Spleen (tissue), 7 donors: ENCODE results near the gene GIGYF2.

Source experiments
- POLR2A ChIP-seq, 3 donors: fragments of 450-650 bp; IDR thresholded peaks; one replicate each; pipeline ENCODE4 v1.5.1; 2017; ENCODE audit warnings: antibody characterized with exemption in 3 of 3, mild to moderate bottlenecking in 1 of 3
- TF ChIP-seq, protein P1 (sequence below), 11 experiments: fragments of 200-600 bp in 7 of 11; fragments of 450-650 bp in 4 of 11; sonication (generic) in 4 of 11; IDR thresholded peaks in 8 of 11; conservative IDR thresholded peaks in 3 of 11; 1 replicate in 7 of 11; 2 replicates in 4 of 11; pipeline versions ENCODE4 v1.4.0 to v1.8.0; 2016 to 2021; ENCODE audit warnings: antibody characterized with exemption in 11 of 11, inconsistent platforms in 4 of 11, mild to moderate bottlenecking in 1 of 11
- donor health status: DM: no; HTN: no; CAD: no; lungs with moderate emphysema.
- donor health status: DM: no; HTN: no; CAD: no.
- donor health status: DM: no; HTN: no; CAD: no.

GRCh38 chr2:232835687-232836208 lies 138.6 kb downstream of the GIGYF2 start:
- TF ChIP-seq, protein P1, sequence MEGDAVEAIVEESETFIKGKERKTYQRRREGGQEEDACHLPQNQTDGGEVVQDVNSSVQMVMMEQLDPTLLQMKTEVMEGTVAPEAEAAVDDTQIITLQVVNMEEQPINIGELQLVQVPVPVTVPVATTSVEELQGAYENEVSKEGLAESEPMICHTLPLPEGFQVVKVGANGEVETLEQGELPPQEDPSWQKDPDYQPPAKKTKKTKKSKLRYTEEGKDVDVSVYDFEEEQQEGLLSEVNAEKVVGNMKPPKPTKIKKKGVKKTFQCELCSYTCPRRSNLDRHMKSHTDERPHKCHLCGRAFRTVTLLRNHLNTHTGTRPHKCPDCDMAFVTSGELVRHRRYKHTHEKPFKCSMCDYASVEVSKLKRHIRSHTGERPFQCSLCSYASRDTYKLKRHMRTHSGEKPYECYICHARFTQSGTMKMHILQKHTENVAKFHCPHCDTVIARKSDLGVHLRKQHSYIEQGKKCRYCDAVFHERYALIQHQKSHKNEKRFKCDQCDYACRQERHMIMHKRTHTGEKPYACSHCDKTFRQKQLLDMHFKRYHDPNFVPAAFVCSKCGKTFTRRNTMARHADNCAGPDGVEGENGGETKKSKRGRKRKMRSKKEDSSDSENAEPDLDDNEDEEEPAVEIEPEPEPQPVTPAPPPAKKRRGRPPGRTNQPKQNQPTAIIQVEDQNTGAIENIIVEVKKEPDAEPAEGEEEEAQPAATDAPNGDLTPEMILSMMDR (IDR thresholded peaks at IDR 0.05 in 8 of 11, conservative IDR thresholded peaks at IDR 0.05 in 3 of 11), result no peak
- TF ChIP-seq POLR2A (IDR thresholded peaks at IDR 0.05), result no peak
